Naive thymus-derived CD4-positive, alpha-beta T cell (primary cell): ENCODE results near the gene IGFALS. TPM values are rescaled to one million over a fixed set of nuclear protein-coding genes. Genes with fewer than 3 reads are reported as not detected.
A peak's percentile ranks its signal among the peaks of the same experiment; 100 is the strongest.

Experiments used
- ATAC-seq: fragments of 150-1000 bp; cut with Tn5 transposase; 2 replicates; pipeline ENCODE4 v1.10.0; 2021; ENCODE audit warnings: mild to moderate bottlenecking, moderate library complexity
- CTCF ChIA-PET: fragments of 350-600 bp; sonication (Branson Sonifier 250); formaldehyde crosslinking; loops from one replicate; lab custom pipeline; 2021; ENCODE audit warnings: antibody characterized with exemption; lab: Charles Lee
- POLR2A ChIA-PET: fragments of 350-600 bp; sonication (Branson Sonifier 250); formaldehyde crosslinking; loops from one replicate; lab custom pipeline; 2021; ENCODE audit warnings: antibody characterized with exemption, inconsistent platforms; lab: Charles Lee
- DNase-seq, 9 donors: peaks; one replicate each; pipeline versions ENCODE4 v3.0.0 to v3.0.0-alpha.2; 2020 to 2022; ENCODE audit warnings: mixed read lengths in 1 of 9
- H3K27ac ChIP-seq: one replicate; pipeline ENCODE4 v1.7.0; 2013; ENCODE audit warnings: mild to moderate bottlenecking, low read depth, low read length, moderate library complexity
- H3K27me3 ChIP-seq, 2 donors: one replicate each; pipeline ENCODE4 v1.7.0; 2013; ENCODE audit warnings: low read length in 2 of 2, mild to moderate bottlenecking in 2 of 2, moderate library complexity in 2 of 2; ENCODE audit not compliant: control insufficient read depth in 2 of 2, insufficient read depth in 2 of 2
- H3K36me3 ChIP-seq, 3 experiments: 1 replicate in 2 of 3; 2 replicates in 1 of 3; pipeline ENCODE4 v1.7.0; 2013; ENCODE audit warnings: low read length in 3 of 3, mild to moderate bottlenecking in 3 of 3, moderate library complexity in 1 of 3; ENCODE audit not compliant: insufficient read depth in 3 of 3, control insufficient read depth in 2 of 3
- H3K4me1 ChIP-seq, 2 donors: one replicate each; pipeline ENCODE4 v1.7.0; 2013; ENCODE audit warnings: low read length in 2 of 2, mild to moderate bottlenecking in 2 of 2, moderate library complexity in 1 of 2; ENCODE audit not compliant: control insufficient read depth in 2 of 2, insufficient read depth in 2 of 2
- H3K4me3 ChIP-seq: 2 replicates; pipeline ENCODE4 v1.7.0; 2013; ENCODE audit warnings: mild to moderate bottlenecking, low read length
- H3K9me3 ChIP-seq, 3 experiments: 1 replicate in 2 of 3; 2 replicates in 1 of 3; pipeline ENCODE4 v1.7.0; 2013; ENCODE audit warnings: low read length in 3 of 3; ENCODE audit not compliant: control insufficient read depth in 2 of 3
- H3K27ac Mint-ChIP-seq, 9 donors: one replicate each; pipeline ENCODE4 v1.8.0; 2020 to 2022; ENCODE audit warnings: mixed read lengths in 9 of 9, mild to moderate bottlenecking in 8 of 9, moderate library complexity in 5 of 9, inconsistent platforms in 2 of 9
- H3K27me3 Mint-ChIP-seq, 5 donors: one replicate each; pipeline ENCODE4 v1.8.0; 2021 to 2022; ENCODE audit warnings: mixed read lengths in 5 of 5, mild to moderate bottlenecking in 1 of 5
- H3K36me3 Mint-ChIP-seq, 5 donors: one replicate each; pipeline ENCODE4 v1.8.0; 2020 to 2022; ENCODE audit warnings: mixed read lengths in 5 of 5, mild to moderate bottlenecking in 3 of 5, inconsistent platforms in 1 of 5
- H3K4me1 Mint-ChIP-seq, 7 donors: one replicate each; pipeline ENCODE4 v1.8.0; 2020 to 2022; ENCODE audit warnings: mixed read lengths in 7 of 7, mild to moderate bottlenecking in 3 of 7, inconsistent platforms in 1 of 7
- H3K4me3 Mint-ChIP-seq, 10 donors: one replicate each; pipeline ENCODE4 v1.8.0; 2020 to 2022; ENCODE audit warnings: mild to moderate bottlenecking in 10 of 10, mixed read lengths in 10 of 10, moderate library complexity in 6 of 10, inconsistent platforms in 2 of 10
- H3K9me3 Mint-ChIP-seq, 11 donors: one replicate each; pipeline ENCODE4 v1.8.0; 2020 to 2022; ENCODE audit warnings: mixed read lengths in 11 of 11, mild to moderate bottlenecking in 4 of 11, inconsistent platforms in 1 of 11, moderate library complexity in 1 of 11
- intact Hi-C, 2 donors: fragments of 100-400 bp; cut with micrococcal nuclease; formaldehyde crosslinking; loops; one replicate each; pipeline ENCODE4 v1.15.1; 2023
- polyA plus RNA-seq, 2 donors: library from polyadenylated mRNA; unstranded; fragments of 300-500 nt; fragmentation: Illumina TruSeq; gene quantifications; one replicate each; pipeline ENCODE4 v1.2.3, GENCODE V29; 2021
- total RNA-seq, 6 experiments: library from RNA in 5 of 6; stranded (reverse) in 5 of 6; gene quantifications; 1 replicate in 5 of 6; 2 replicates in 1 of 6; pipeline ENCODE4 v1.2.3 and lab custom pipeline; 2021 to 2026

IGFALS gene
- total and polyA plus RNA-seq, 7 experiments from 2014 or later = 0.19 to 1.5 (median 0.74) TPM; not detected in 1

DNA sequence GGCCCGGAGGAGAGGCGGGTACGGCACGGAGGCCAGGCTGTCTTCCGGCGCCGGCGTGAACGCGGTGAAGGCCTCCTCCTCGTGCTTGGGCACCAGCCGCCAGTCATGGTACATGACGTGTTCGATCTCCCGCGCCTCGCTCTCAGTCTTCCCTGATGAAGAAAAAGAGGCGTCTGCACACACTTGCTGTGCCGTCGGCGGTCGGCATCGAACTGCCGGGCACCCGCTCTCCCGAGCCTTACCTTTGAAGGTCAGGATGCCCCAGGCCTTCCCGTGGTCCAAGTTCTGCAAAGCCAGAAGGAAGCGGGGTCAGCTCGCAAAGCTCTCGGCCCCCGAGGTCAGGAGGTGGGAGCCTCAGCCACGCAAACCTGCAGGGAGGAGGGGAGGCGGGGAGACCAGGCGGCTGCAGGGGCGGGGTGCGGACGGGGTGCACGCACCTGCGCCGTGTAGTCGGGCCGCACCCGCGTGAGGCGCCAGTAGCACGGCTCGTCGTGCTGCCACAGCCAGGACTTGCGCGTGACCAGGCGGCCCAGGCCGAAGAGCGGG lies 21.1 kb downstream of the IGFALS start, which contains the start of gene EME2:
Gene EME2 (plus strand): TSS at position 449 of the 546 bp plus-strand sequence. CDS start 418 bp downstream, outside the sequence.
- Mint-ChIP-seq H3K9me3 (peaks cover 0 to 3% (median 0%) of the 10 kb centered on the region in 11 donors), H3K4me3 (peak within 1 kb of the TSS; percentile 91 to 99 (median 98)), H3K4me1 (peaks cover 8 to 23% (median 13%) of the 10 kb centered on the region in 7 donors), H3K27ac (peak within 1 kb of the TSS; percentile 86 to 98 (median 95)), H3K36me3 (peaks cover 0 to 9% (median 0%) of the 10 kb centered on the region in 5 donors), H3K27me3 (peaks cover 0 to 2% (median 0%) of the 10 kb centered on the region in 5 donors)
- ATAC-seq (peak; percentile 38), DNase-seq (peak in 8 of 9 donors; percentile 42 to 61 (median 55))
- ChIA-PET CTCF (interaction anchor here (0.7 to 3.3 kb wide), 2 partner anchors 9 to 10 kb away, joined by 4 to 13 read pairs; partner anchors contain the start of genes NUBP2 and SPSB3), POLR2A (interaction anchor here (1.0 to 7.9 kb wide), 9 partner anchors 9 to 251 kb away, joined by 3 to 93 read pairs (median 4); partner anchors contain the start of genes FAHD1, HAGH, JPT2 and MAPK8IP3)
- Histone ChIP-seq H3K36me3 (peaks cover 0 to 46% (median 0%) of the 10 kb centered on the region in 3 experiments), H3K27ac (peak within 1 kb of the TSS; percentile 85), H3K4me3 (peak within 1 kb of the TSS; percentile 70), H3K4me1 (peaks cover 13 to 26% of the 10 kb centered on the region in 2 donors), H3K27me3 (no peaks in the 10 kb centered on the region), H3K9me3 (no peaks in the 10 kb centered on the region)
- intact Hi-C loops = loop anchor here (2.0 to 10.0 kb wide), 6 partner anchors 66 to 495 kb away; partner anchors contain the start of genes CRAMP1 (in 2 of the 2), IFT140 (in 2 of the 2), MAPK8IP3 (in 2 of the 2) and CLCN7 (in 1 of the 2)

DNA sequence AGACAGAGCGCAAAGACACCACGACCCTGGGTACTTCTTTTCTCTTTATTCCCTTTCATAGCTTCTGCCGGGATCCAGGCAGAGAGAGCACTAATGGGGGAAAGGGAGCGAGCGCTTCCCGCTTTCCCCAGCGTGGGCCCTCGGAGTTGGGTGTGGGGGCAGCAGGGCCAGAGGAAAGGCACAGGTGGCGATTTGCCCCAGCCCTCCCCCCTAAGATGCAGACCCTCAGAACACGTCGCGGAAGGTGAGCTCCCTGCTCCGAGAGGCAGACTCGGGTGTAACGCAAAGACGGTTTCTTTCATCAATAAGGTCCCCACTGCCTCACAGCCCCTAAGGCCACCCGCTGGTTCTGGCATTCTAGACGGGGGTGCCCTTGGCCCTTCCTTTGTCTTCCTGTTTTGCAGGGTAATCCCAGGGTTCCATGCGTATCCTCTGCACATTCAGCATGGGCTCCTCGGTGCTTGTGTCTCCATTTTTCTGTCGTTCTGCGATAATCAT lies 21.6 kb downstream of the IGFALS start:
- H3K27ac ChIP-seq = peak overlapping the region; percentile 85
- peaks cover 13 to 26% of the 10 kb centered on the region in 2 donors for H3K4me1 ChIP-seq
- ChIA-PET CTCF (interaction anchor here (3.3 kb wide), 1 partner anchor 11 kb away, joined by 13 read pairs; the partner anchor contains the start of genes NUBP2 and SPSB3), POLR2A (interaction anchor here (1.2 to 7.9 kb wide), 6 partner anchors 9 to 66 kb away, joined by 3 to 93 read pairs (median 8); partner anchors contain the start of genes FAHD1, HAGH, MAPK8IP3 and NUBP2)
- intact Hi-C loops = loop anchor here (2.0 to 10.0 kb wide), 7 partner anchors 65 to 495 kb away; partner anchors contain the start of genes CRAMP1 (in 2 of the 2), IFT140 (in 2 of the 2), MAPK8IP3 (in 2 of the 2) and CLCN7 (in 1 of the 2)
- ATAC-seq = no peak
- Mint-ChIP-seq H3K27me3 (peaks cover 0 to 2% (median 0%) of the 10 kb centered on the region in 5 donors), H3K9me3 (peaks cover 0 to 3% (median 0%) of the 10 kb centered on the region in 11 donors), H3K4me1 (peaks cover 8 to 23% (median 13%) of the 10 kb centered on the region in 7 donors), H3K36me3 (peaks cover 0 to 9% (median 0%) of the 10 kb centered on the region in 5 donors), H3K4me3 (peak overlapping the region; percentile 91 to 99 (median 98)), H3K27ac (peak overlapping the region; percentile 86 to 98 (median 95))
- H3K27me3 ChIP-seq = no peaks in the 10 kb centered on the region
- no peaks in the 10 kb centered on the region for H3K9me3 ChIP-seq
- peak in 2 of 9 donors; percentile 28 to 38 for DNase-seq
- H3K36me3 ChIP-seq = peaks cover 0 to 46% (median 0%) of the 10 kb centered on the region in 3 experiments
- H3K4me3 ChIP-seq = peak overlapping the region; percentile 70

DNA sequence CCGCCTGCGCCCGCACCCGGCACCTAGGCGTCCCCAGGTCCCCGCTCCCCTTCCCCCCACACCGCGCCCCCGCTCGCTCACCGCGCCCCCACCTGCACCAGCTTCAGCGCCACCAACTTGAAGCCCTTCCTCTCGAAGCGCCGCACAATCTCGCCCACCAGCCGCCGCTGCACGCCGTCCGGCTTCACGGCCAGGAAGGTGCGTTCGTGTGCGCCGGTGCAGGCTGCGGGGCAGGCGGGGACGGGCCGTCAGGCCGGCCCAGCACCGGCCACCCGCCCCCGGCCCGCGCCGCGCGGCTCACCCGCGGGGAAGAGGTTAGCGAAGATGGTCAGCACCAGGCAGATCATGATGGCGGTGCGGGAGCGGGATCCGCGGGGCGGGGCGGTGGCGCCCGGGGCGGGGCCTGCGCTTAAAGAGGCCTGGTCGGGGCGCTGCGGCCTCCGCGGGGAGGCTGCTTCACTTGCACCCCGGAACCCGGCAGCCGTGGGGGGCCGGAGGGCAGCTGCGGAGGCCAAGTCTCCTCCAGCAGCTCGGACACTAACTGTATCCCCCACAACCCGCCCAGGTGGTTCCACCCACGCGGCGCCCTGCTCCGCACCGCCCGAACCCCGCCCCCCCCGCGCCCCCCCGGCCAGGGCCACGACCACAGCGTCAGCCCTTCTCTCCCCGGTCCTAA lies 22.2 kb downstream of the IGFALS start, which contains the start of gene NME3:
Gene NME3 (minus strand): TSS at position 356 of the 676 bp plus-strand sequence. CDS start 9 bp downstream, at position 347.
- Histone ChIP-seq H3K4me3 (peak within 1 kb of the TSS; percentile 70), H3K27ac (peak within 1 kb of the TSS; percentile 85), H3K36me3 (peaks cover 0 to 46% (median 0%) of the 10 kb centered on the region in 3 experiments), H3K4me1 (peaks cover 13 to 26% of the 10 kb centered on the region in 2 donors), H3K27me3 (no peaks in the 10 kb centered on the region), H3K9me3 (no peaks in the 10 kb centered on the region)
- Mint-ChIP-seq H3K27ac (peak within 1 kb of the TSS; percentile 86 to 98 (median 95)), H3K9me3 (peaks cover 0 to 3% (median 0%) of the 10 kb centered on the region in 11 donors), H3K4me3 (peak within 1 kb of the TSS; percentile 91 to 99 (median 98)), H3K36me3 (peaks cover 0 to 9% (median 0%) of the 10 kb centered on the region in 5 donors), H3K27me3 (peaks cover 0 to 2% (median 0%) of the 10 kb centered on the region in 5 donors), H3K4me1 (peaks cover 8 to 23% (median 13%) of the 10 kb centered on the region in 7 donors)
- DNase-seq (peak; percentile 54 to 87 (median 67)), ATAC-seq (peak; percentile 66)
- POLR2A ChIA-PET = interaction anchor here (1.3 to 7.9 kb wide), 5 partner anchors 9 to 65 kb away, joined by 3 to 93 read pairs (median 11); partner anchors contain the start of genes FAHD1, HAGH, MAPK8IP3 and NUBP2
- intact Hi-C loops = loop anchor here (2.0 to 10.0 kb wide), 4 partner anchors 239 to 496 kb away; partner anchors contain the start of genes RNPS1 (in 1 of the 2), TMEM204 (in 1 of the 2) and UBE2I (in 1 of the 2)
- CTCF ChIA-PET = interaction anchor here (3.3 kb wide), 1 partner anchor 11 kb away, joined by 13 read pairs; the partner anchor contains the start of genes NUBP2 and SPSB3

DNA sequence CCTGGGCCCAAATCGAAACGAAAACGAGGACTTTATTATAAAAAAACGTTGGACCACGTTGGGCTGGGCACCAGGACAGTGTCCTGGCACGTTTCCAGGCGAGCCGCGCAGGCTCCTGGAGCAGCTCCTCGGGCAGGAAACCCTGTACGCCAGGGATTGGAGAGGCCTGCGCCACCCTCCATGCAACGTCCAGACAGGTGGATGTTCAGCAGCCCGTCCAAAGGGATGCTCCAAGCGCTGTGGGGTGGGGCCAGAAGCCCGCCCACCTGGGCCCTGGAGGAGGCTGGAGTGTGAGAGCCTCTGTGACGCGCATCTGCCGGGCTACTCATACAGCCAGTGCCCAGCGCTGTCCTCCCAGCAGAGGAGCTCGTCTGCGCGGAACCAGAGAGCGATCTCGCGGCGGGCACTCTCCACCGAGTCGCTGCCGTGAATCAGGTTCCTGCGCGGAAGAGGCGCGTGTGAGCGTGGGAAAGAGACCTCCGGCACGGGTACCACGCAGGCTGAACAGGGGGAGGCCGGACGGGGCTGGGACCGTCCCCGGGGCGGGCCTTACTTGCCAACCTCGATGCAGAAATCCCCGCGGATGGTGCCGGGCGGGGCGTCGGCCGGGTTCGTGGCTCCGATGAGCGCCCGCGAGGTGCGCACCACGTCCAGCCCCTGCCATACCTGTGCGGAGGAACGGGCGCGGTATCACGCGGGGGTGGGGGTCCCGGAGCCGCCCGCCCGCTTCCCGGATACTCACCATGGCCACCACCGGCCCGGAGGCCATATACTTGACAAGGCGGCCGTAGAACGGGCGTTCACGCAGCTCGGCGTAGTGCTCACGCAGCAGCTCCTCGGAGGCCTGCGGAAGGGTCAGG lies 22.9 kb downstream of the IGFALS start:
- CTCF ChIA-PET = interaction anchor here (0.7 to 3.3 kb wide), 3 partner anchors 12 to 70 kb away, joined by 3 to 13 read pairs (median 3); partner anchors contain the start of genes NUBP2 and SPSB3
- Mint-ChIP-seq H3K4me1 (peaks cover 8 to 23% (median 13%) of the 10 kb centered on the region in 7 donors), H3K9me3 (peaks cover 0 to 3% (median 0%) of the 10 kb centered on the region in 11 donors), H3K4me3 (peak overlapping the region; percentile 73 to 98 (median 82)), H3K36me3 (peaks cover 0 to 9% (median 0%) of the 10 kb centered on the region in 5 donors), H3K27ac (peak overlapping the region in 7 of 9 donors; percentile 21 to 83 (median 70)), H3K27me3 (peaks cover 0 to 2% (median 0%) of the 10 kb centered on the region in 5 donors)
- Histone ChIP-seq H3K36me3 (peaks cover 0 to 46% (median 0%) of the 10 kb centered on the region in 3 experiments), H3K4me3 (peak overlapping the region; percentile 70), H3K4me1 (peaks cover 13 to 26% of the 10 kb centered on the region in 2 donors), H3K9me3 (no peaks in the 10 kb centered on the region), H3K27me3 (no peaks in the 10 kb centered on the region), H3K27ac (peak overlapping the region; percentile 85)
- POLR2A ChIA-PET = interaction anchor here (1.3 to 7.9 kb wide), 3 partner anchors 8 to 65 kb away, joined by 3 to 93 read pairs (median 14); partner anchors contain the start of genes MAPK8IP3, NUBP2 and SPSB3
- intact Hi-C loops = loop anchor here (2.0 to 10.0 kb wide), 4 partner anchors 238 to 497 kb away; partner anchors contain the start of genes RNPS1 (in 1 of the 2), TMEM204 (in 1 of the 2) and UBE2I (in 1 of the 2)
- peak in 6 of 9 donors; percentile 28 to 59 (median 36) for DNase-seq
- peak; percentile 31 for ATAC-seq
